ENCODE data around the gene HMGB1.

DNA sequence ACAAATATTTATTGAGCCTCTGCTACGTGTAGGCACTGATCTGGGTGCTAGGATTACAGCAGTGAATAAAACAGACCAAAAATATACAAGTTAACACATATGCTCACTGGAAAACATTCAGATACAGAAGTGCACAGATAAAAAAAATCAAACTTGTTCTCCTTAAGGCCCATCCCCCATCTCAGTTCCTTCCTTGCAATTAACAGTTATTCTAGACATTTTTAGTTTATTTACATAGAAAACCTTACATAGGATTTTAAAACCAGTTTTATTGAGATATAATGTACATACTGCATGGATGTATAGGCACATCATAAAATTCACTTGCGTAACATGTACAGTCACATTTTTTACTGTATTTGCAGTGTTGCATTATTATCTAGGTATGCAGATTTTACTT lies 36.5 kb upstream of the HMGB1 start:
- TF ChIP-seq, protein P1, sequence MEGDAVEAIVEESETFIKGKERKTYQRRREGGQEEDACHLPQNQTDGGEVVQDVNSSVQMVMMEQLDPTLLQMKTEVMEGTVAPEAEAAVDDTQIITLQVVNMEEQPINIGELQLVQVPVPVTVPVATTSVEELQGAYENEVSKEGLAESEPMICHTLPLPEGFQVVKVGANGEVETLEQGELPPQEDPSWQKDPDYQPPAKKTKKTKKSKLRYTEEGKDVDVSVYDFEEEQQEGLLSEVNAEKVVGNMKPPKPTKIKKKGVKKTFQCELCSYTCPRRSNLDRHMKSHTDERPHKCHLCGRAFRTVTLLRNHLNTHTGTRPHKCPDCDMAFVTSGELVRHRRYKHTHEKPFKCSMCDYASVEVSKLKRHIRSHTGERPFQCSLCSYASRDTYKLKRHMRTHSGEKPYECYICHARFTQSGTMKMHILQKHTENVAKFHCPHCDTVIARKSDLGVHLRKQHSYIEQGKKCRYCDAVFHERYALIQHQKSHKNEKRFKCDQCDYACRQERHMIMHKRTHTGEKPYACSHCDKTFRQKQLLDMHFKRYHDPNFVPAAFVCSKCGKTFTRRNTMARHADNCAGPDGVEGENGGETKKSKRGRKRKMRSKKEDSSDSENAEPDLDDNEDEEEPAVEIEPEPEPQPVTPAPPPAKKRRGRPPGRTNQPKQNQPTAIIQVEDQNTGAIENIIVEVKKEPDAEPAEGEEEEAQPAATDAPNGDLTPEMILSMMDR (IDR thresholded peaks at IDR 0.05; ENCODE audit: low read depth, low read length, missing input control) = no peak
- TF ChIP-seq JUND (IDR thresholded peaks at IDR 0.05) = no peak
- no peak for TF ChIP-seq HNF4A (conservative IDR thresholded peaks at IDR 0.05)
- TF ChIP-seq, protein P2, sequence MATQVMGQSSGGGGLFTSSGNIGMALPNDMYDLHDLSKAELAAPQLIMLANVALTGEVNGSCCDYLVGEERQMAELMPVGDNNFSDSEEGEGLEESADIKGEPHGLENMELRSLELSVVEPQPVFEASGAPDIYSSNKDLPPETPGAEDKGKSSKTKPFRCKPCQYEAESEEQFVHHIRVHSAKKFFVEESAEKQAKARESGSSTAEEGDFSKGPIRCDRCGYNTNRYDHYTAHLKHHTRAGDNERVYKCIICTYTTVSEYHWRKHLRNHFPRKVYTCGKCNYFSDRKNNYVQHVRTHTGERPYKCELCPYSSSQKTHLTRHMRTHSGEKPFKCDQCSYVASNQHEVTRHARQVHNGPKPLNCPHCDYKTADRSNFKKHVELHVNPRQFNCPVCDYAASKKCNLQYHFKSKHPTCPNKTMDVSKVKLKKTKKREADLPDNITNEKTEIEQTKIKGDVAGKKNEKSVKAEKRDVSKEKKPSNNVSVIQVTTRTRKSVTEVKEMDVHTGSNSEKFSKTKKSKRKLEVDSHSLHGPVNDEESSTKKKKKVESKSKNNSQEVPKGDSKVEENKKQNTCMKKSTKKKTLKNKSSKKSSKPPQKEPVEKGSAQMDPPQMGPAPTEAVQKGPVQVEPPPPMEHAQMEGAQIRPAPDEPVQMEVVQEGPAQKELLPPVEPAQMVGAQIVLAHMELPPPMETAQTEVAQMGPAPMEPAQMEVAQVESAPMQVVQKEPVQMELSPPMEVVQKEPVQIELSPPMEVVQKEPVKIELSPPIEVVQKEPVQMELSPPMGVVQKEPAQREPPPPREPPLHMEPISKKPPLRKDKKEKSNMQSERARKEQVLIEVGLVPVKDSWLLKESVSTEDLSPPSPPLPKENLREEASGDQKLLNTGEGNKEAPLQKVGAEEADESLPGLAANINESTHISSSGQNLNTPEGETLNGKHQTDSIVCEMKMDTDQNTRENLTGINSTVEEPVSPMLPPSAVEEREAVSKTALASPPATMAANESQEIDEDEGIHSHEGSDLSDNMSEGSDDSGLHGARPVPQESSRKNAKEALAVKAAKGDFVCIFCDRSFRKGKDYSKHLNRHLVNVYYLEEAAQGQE (IDR thresholded peaks at IDR 0.05) = no peak
- no peak for TF ChIP-seq HNF4G (IDR thresholded peaks at IDR 0.05)
- no peak for TF ChIP-seq GABPA (IDR thresholded peaks at IDR 0.05 in 1 of 2, conservative IDR thresholded peaks at IDR 0.05 in 1 of 2)
- TF ChIP-seq RAD21 (IDR thresholded peaks at IDR 0.05) = no peak
- no peak for TF ChIP-seq FOXA1 (IDR thresholded peaks at IDR 0.05)
- TF ChIP-seq, protein P3, sequence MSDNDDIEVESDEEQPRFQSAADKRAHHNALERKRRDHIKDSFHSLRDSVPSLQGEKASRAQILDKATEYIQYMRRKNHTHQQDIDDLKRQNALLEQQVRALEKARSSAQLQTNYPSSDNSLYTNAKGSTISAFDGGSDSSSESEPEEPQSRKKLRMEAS (IDR thresholded peaks at IDR 0.05) = no peak
- TF ChIP-seq TAF1 (conservative IDR thresholded peaks at IDR 0.05) = no peak

Data from liver (tissue), 3 donors.